SU-DHL-6 (cell line): ENCODE data around the gene PROKR1.

Experiments used
- EZH2phosphoT487 ChIP-seq: fragments of 200-600 bp; sonication (generic), shearing (Covaris generic); conservative IDR thresholded peaks from 2 replicates; pipeline ENCODE4 v1.6.1; 2018; ENCODE audit warnings: mild to moderate bottlenecking, antibody characterized with exemption, low read length, moderate library complexity, mixed read lengths
- TF ChIP-seq, protein P1 (sequence below): fragments of 200-600 bp; sonication (generic); IDR thresholded peaks from one replicate; pipeline ENCODE4 v1.5.1; 2017; ENCODE audit warnings: antibody characterized with exemption, mild to moderate bottlenecking, low read length, moderate library complexity; ENCODE audit not compliant: insufficient read depth, poor library complexity, severe bottlenecking

DNA sequence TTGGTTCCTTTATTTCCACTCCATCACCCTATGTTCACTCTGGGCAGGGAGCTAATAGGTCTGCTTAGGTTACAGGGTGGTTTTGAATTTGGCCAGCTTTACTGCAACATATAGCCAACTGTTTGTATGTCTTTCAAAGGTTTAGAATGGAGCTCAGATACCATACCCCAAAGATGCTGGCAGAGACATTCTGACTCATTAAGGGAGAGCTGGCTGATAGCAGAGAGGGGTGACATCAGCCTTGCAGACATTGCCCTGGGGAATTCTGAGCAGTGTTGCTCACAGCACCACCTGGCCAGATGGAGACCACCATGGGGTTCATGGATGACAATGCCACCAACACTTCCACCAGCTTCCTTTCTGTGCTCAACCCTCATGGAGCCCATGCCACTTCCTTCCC is 2.1 kb downstream of the PROKR1 start:
- TF ChIP-seq, protein P1, sequence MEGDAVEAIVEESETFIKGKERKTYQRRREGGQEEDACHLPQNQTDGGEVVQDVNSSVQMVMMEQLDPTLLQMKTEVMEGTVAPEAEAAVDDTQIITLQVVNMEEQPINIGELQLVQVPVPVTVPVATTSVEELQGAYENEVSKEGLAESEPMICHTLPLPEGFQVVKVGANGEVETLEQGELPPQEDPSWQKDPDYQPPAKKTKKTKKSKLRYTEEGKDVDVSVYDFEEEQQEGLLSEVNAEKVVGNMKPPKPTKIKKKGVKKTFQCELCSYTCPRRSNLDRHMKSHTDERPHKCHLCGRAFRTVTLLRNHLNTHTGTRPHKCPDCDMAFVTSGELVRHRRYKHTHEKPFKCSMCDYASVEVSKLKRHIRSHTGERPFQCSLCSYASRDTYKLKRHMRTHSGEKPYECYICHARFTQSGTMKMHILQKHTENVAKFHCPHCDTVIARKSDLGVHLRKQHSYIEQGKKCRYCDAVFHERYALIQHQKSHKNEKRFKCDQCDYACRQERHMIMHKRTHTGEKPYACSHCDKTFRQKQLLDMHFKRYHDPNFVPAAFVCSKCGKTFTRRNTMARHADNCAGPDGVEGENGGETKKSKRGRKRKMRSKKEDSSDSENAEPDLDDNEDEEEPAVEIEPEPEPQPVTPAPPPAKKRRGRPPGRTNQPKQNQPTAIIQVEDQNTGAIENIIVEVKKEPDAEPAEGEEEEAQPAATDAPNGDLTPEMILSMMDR: no peak
- TF ChIP-seq EZH2phosphoT487: no peak
